HTERT RPE-1 (cell line): ENCODE results near the gene EID3.
"Not testable (repeated sequence)": the region's sequence is repeated elsewhere in the genome, so short reads cannot be mapped to it uniquely, and the experiment has no call there.

Source experiments
- in situ Hi-C: fragments of 300-500 bp; cut with MboI; formaldehyde crosslinking; loops from 4 replicates; pipeline ENCODE4 v1.14.3; 2020; ENCODE audit warnings: low sequenced_read_pairs

The EID3 gene

GRCh38 chr12:104303538-104304151, at the start of gene EID3:
TSS of gene EID3 (plus strand) at chr12:104303739. CDS start at chr12:104303935, 196 bp downstream.
- in situ Hi-C loops, result no loop called here

DNA sequence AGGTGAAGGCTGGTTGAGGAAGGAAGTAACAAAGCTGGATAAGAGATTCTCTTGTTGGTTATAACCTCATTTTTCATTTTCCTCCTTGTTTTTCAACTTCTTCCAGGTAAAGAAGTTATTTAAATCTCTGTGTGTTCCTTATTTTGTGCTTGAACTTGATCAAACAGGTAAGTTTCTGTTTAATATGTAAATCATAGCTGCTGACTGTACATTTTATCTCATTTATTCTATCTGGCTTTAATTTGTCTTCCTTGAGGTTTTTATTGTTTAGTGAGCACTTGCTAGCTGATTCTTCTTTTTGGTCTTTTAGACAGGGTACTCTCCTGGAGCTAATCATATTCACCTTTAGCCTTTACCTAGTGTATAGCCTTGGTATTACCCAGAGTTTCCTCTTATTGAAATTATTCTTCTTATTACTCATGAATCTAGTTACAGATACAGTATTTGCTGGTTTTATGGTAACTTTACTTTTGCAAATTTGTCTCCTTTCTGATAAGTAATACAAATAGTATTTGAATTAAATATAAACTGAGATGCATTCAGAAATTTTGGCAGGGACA, 45.5 kb upstream of the EID3 start:
- in situ Hi-C loops, result no loop called here

- in situ Hi-C loops, result no loop called here
Measured at GRCh38 chr12:104258476-104259067, 45.0 kb upstream of the EID3 start.

- in situ Hi-C loops, result no loop called here
Measured at GRCh38 chr12:104263026-104263425, 40.5 kb upstream of the EID3 start.

GRCh38 chr12:104263580-104264358, 39.8 kb upstream of the EID3 start:
- in situ Hi-C loops, result no loop called here

DNA sequence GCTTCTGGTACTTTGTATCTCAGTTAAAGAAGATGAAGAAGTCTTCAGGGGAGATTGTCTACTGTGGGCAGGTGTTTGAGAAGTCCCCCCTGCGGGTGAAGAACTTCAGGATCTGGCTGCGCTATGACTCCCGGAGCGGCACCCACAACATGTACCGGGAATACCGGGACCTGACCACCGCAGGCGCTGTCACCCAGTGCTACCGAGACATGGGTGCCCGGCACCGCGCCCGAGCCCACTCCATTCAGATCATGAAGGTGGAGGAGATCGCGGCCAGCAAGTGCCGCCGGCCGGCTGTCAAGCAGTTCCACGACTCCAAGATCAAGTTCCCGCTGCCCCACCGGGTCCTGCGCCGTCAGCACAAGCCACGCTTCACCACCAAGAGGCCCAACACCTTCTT, 38.1 kb upstream of the EID3 start:
- in situ Hi-C loops, result not testable (repeated sequence)

- in situ Hi-C loops, result no loop called here
Measured at GRCh38 chr12:104272938-104273337, 30.6 kb upstream of the EID3 start.

DNA sequence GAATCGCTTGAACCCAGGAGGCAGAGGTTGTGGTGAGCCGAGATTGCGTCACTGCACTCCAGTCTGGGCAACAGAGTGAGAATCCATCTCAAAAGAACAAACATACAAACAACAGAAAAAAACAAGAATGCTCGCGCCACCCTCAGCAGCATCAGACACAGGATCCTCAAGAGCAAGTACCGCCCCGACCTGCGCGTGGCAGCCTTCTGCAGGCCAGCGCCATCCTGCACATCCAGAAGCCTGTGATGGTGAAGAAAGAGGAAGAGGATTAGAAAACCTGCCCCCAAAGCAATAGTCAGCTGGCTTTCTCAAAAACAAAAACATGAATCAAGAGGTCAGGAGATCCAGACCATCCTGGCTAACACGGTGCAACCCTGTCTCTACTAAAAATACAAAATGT, 30.0 kb upstream of the EID3 start:
- in situ Hi-C loops, result no loop called here

DNA sequence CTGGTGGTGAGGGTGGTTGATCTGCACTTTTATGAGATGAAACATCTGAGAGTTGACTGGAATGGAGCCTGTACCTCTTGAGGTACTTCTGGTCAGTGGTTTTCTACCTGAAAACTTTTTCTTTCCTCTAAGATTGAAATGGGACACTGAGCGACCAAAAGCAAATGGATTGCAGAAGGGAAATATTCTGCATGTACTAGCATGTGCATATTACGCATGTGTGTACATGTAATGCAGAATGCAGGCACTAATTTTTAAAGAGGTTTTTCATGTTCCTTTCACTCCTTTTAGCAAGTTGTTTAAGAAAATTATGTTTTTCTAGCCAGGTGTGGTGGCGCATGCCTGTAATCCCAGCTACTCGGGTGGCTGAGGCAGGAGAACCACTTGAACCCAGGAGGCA, 28.7 kb upstream of the EID3 start:
- in situ Hi-C loops, result no loop called here

- in situ Hi-C loops, result no loop called here
Measured at GRCh38 chr12:104275689-104276088, 27.9 kb upstream of the EID3 start.

DNA sequence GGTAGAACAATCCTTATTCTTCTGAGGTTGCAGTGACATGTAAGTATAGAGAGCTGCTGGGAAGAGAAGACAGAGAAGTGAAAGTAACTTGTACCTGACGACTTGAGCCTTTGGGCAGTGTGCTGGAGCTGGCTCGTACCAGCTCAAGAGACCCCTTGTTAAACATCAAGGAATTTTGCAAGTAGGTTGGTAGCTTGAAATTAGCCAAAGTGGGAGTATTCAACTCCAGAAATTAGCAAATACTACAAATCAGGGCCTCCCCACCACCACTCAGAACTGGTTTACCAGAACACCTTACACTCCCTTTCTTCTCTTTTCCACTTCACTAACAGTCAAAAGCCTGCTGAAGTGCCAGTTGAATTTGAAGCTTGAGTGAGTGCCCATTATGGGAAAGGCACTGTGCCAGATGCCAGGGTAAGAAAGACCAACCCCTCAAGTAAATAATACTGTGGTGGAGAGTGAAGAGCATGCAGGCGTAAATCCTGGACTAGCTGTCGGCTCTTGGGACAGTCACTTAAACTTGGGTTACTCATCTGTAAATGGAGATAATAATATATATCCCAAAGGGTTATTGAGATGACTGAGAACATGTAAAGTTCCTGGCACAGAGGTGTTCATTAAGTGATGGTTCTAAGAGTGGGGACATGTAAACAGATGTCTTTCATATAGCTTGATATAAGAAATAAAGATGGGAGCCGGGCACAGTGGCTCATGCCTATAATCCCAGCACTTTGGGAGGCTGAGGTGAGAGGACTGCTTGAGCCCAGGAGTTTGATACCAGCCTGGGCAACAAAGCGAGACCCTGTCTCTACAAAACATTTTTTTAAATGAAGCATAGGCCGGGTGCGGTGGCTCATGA, 27.0 kb upstream of the EID3 start:
- in situ Hi-C loops, result no loop called here

DNA sequence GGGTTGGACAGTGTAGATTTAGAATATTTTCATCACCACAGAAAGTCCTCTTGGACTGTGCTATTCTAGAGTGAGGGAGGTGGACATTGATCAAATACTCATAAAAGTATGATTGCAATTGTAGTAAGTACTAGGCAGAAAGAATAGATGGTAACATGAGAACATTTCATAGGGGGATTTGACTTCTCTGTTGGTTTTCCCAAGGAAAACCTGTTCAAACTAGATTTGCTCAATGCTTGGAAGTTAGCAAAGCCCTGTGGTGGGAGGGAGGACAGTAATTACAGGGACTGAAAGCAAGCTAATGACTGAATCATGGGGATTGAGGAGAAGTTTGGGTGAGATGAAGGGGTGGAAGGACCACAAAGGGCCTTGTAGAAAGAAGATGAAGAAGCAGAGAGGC, 24.4 kb upstream of the EID3 start:
- in situ Hi-C loops, result no loop called here

- in situ Hi-C loops, result no loop called here
Measured at GRCh38 chr12:104280111-104280510, 23.4 kb upstream of the EID3 start.

DNA sequence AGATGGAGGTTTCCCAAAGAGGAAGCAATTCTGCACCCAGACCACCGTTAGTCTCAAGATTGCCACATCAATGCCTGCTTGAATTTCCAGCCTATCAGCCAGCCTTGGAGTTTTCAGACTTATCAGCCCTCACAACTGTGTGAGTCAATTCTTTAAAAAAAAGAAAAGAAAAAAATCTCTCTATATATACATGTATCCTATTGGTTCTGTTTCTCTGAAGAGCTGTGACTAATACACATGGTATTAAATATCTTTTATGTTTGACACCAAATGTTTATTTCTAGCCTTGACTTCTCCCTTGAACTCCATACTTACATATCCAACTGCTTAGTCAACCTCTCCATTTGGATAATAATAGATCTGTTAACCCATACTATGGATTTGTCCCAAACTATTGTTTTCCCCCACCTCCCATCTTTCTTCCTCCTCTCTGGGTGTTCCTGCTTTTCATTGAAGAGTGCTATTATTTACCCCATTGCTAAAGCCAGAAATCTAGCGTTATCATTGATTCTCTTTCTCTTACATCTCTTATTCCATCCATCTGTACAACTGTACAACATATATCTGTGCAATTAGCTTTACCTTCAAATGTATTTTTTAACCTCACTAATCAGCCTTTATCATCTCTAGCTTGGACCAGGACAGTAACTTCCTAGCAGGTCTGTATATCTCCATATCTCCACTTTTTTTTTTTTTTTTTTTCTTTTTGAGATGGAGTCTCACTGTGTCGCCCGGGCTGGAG, 22.7 kb upstream of the EID3 start:
- in situ Hi-C loops, result no loop called here

DNA sequence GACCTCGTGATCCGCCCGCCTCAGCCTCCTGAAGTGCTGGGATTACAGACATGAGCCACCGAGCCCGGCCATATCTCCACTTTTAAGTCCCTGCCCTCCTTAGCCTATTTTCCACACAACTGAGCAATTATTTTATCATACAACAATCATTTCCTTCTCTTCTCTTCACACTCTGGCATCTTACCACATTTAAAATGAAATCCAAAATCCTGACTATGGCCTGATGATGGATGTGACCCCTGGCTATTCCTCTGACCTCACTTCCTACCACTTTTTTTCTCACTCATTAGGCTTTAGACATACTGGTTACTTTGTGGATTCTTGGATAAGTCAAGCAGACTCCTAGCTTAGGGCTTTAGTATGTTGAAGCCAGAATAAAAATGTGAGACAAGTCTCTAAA, 21.9 kb upstream of the EID3 start:
- in situ Hi-C loops, result no loop called here

- in situ Hi-C loops, result no loop called here
Measured at GRCh38 chr12:104282109-104282508, 21.4 kb upstream of the EID3 start.

DNA sequence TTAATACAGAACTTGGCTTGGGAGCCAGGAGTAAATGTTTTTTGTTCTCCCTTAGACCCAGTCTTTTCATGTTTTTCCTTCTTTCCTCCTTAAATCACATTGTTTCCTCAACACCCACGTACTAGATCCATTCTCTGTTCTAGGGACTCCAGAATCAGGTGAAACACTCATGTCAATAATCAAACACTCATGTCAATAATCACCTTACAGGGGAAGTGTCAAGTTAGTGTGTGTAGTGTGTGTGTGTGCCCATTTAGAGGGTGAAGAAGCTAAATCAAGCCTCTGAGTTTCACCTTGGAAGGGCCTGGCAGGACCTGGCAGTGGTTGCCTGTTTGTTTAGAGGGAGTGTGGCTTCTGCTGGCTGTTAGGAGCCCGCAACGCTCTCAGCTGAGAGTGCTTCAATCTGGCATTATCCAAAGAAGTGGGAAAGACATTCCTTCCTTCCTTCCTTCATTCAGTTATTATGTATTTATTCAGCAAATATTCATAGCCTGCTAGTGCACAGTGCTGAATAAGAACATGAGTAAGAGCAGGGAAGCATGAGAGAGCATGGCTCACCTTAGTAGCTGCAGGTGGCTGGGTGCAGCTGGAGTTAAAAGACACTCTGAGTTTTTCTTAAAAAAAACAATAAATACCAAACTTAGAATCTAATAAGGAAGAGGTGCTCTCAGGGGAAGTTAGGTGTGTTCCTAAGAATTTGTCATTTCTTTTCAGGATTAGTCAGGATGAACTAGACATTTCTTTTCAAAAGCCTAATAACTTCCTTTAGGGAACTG, 17.6 kb upstream of the EID3 start:
- in situ Hi-C loops, result no loop called here

DNA sequence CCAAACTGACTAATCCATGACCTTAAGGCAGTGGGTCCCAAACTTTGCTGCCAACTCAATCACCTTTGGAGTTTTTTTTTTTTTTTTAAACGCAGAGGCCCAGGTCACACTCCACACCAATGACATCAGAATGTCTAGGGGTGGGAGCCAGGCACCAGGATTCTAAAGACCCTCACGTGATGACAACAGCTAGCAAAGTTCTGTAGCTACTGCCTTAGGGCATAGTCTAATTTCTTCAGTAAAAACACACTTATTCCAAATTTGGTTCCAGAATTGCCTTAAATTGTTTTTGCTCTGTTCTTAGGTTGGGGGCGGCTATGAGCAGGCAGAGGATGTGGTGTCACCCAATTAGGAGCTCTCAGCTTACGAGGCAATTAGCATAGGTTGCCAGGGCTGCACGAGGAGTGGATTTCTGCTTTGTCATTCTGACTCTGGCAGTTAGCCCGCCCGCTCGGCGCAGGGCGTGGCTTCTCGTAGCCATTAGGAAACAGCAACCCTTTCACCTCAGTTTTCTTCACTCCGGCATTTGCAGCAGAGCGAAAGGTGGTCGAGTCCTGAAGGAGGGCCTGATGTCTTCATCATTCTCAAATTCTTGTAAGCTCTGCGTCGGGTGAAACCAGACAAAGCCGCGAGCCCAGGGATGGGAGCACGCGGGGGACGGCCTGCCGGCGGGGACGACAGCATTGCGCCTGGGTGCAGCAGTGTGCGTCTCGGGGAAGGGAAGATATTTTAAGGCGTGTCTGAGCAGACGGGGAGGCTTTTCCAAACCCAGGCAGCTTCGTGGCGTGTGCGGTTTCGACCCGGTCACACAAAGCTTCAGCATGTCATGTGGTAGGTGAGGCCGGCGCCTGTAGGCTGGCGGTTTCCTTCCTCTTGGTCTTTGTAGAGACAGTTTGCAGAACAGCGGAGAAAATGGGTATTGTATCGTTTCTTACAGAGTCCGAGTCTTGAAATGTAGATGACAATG, 16.7 kb upstream of the EID3 start:
- in situ Hi-C loops, result no loop called here
